Upper lobe of left lung (tissue), 4 donors: ENCODE results near the gene MYL12B.

Experiments
- CTCF ChIP-seq, 6 experiments: fragments of 450-650 bp in 4 of 6; fragments of 200-600 bp in 2 of 6; sonication (generic) in 2 of 6; IDR thresholded peaks; one replicate each; pipeline ENCODE4 v1.5.1; 2016 to 2019; ENCODE audit warnings: antibody characterized with exemption in 6 of 6
- EP300 ChIP-seq, 4 donors: sonication (generic); formaldehyde crosslinking; IDR thresholded peaks; one replicate each; pipeline ENCODE4 v1.5.1; 2017; ENCODE audit warnings: antibody characterized with exemption in 4 of 4, control low read depth in 2 of 4
- POLR2AphosphoS5 ChIP-seq, 2 donors: sonication (generic); formaldehyde crosslinking; IDR thresholded peaks; one replicate each; pipeline ENCODE4 v1.5.1; 2017; ENCODE audit warnings: antibody characterized with exemption in 2 of 2

- no peak for TF ChIP-seq CTCF (IDR thresholded peaks at IDR 0.05)
- no peak for TF ChIP-seq EP300 (IDR thresholded peaks at IDR 0.05)
- TF ChIP-seq POLR2AphosphoS5 (IDR thresholded peaks at IDR 0.05): no peak
Observed at GRCh38 chr18:3293196-3293951, 31.4 kb downstream of the MYL12B start.
